Myocyte (in vitro differentiated cells): Measurements from ENCODE around the gene ZNF285. TPM values are rescaled to one million over a fixed set of nuclear protein-coding genes. Genes with fewer than 3 reads are reported as not detected.

Experiments used
- total RNA-seq: library from RNA; depleted of rRNA; stranded (reverse); fragments of >200 nt; gene quantifications from 2 replicates; pipeline ENCODE4 v1.2.3, GENCODE V29; 2014

ZNF285 gene
- total RNA-seq, 1 donor from 2014 or later: 2.6 TPM

Other genes starting within 250 kb of the ZNF285 start
- gene ZNF226, start 236.5 kb downstream of the ZNF285 start, total RNA-seq: 18.9 and 23.2 TPM in 2 replicates
- gene ZNF227, start 189.1 kb downstream of the ZNF285 start, total RNA-seq: 15.9 and 19.1 TPM in 2 replicates
- 0.10 and 0.21 TPM in 2 replicates for gene ZNF233, start 141.7 kb downstream of the ZNF285 start, total RNA-seq
- gene ZNF235, start 96.6 kb downstream of the ZNF285 start, total RNA-seq: 4.8 and 6.3 TPM in 2 replicates
- 8.0 and 14.0 TPM in 2 replicates for gene ZNF112, start 44.9 kb downstream of the ZNF285 start, total RNA-seq
- 6.2 and 6.8 TPM in 2 replicates for gene ZNF229, start 46.9 kb upstream of the ZNF285 start, total RNA-seq
- 7.4 and 17.9 TPM in 2 replicates for gene ZNF180, start 98.9 kb upstream of the ZNF285 start, total RNA-seq
- not detected in 2 replicates for gene CEACAM20, start 128.1 kb upstream of the ZNF285 start, total RNA-seq
- gene IGSF23, start 212.0 kb upstream of the ZNF285 start, total RNA-seq: 5.4 and 5.7 TPM in 2 replicates
- 327 and 450 TPM in 2 replicates for gene PVR, start 242.3 kb upstream of the ZNF285 start, total RNA-seq